A673 (cell line): ENCODE results near the gene FNDC1. TPM values are rescaled to one million over a fixed set of nuclear protein-coding genes. Genes with fewer than 3 reads are reported as not detected.

Experiments
- BruUV-seq: library from RNA; stranded (reverse); fragments of 400-500 nt; replicated peaks from 2 replicates; lab custom pipeline; 2021; lab: Mats Ljungman, UMichigan
- CTCF ChIA-PET: fragments of 300-600 bp; sonication (Branson Sonifier 250); formaldehyde crosslinking; loops from one replicate; lab custom pipeline; 2022; ENCODE audit warnings: antibody characterized with exemption; lab: Charles Lee
- POLR2A ChIA-PET: fragments of 300-600 bp; sonication (Branson Sonifier 250); formaldehyde crosslinking; loops from one replicate; lab custom pipeline; 2022; ENCODE audit warnings: antibody characterized with exemption; ENCODE audit not compliant: low non-redundant PET; lab: Charles Lee
- DNase-seq: peaks from one replicate; pipeline ENCODE4 v3.0.0-alpha.2; 2015; ENCODE audit warnings: low spot score
- H3K27ac ChIP-seq: fragments of 200-600 bp; sonication (generic); 2 replicates; pipeline ENCODE4 v1.5.1; 2016; ENCODE audit warnings: mixed run types, low read depth, mild to moderate bottlenecking, mixed read lengths, antibody characterized with exemption, low read length; ENCODE audit not compliant: poor library complexity, severe bottlenecking
- H3K27me3 ChIP-seq: fragments of 200-600 bp; sonication (generic); replicated peaks from 2 replicates; pipeline ENCODE4 v1.6.1; 2017; ENCODE audit warnings: mixed run types, low read depth, mild to moderate bottlenecking, mixed read lengths, antibody characterized with exemption, low read length; ENCODE audit not compliant: insufficient read depth, poor library complexity
- H3K36me3 ChIP-seq: fragments of 200-600 bp; sonication (generic); 2 replicates; pipeline ENCODE4 v1.6.1; 2016; ENCODE audit warnings: mixed run types, mild to moderate bottlenecking, mixed read lengths, antibody characterized with exemption, low read length; ENCODE audit not compliant: insufficient read depth, poor library complexity, severe bottlenecking
- H3K4me1 ChIP-seq: fragments of 200-600 bp; sonication (generic); 2 replicates; pipeline ENCODE4 v1.6.1; 2017; ENCODE audit warnings: mixed run types, mild to moderate bottlenecking, mixed read lengths, antibody characterized with exemption, low read length; ENCODE audit not compliant: insufficient read depth, poor library complexity, severe bottlenecking
- H3K4me3 ChIP-seq: fragments of 200-600 bp; sonication (generic); 2 replicates; pipeline ENCODE4 v1.5.1; 2016; ENCODE audit warnings: low read depth, mixed run types, mild to moderate bottlenecking, mixed read lengths, low read length; ENCODE audit not compliant: poor library complexity, severe bottlenecking
- H3K9me3 ChIP-seq: fragments of 200-600 bp; sonication (generic); 2 replicates; pipeline ENCODE4 v1.6.1; 2016; ENCODE audit warnings: mixed run types, low read depth, mild to moderate bottlenecking, mixed read lengths, antibody characterized with exemption, low read length; ENCODE audit not compliant: poor library complexity, severe bottlenecking
- CTCF ChIP-seq: fragments of 300-800, 200-600 bp; sonication (generic); conservative IDR thresholded peaks from 2 replicates; pipeline ENCODE4 v1.5.1; 2017; ENCODE audit warnings: low read depth, mild to moderate bottlenecking, antibody characterized with exemption, low read length, moderate library complexity, mixed read lengths
- EZH2 ChIP-seq: fragments of 200-600 bp; sonication (generic); IDR thresholded peaks from 2 replicates; pipeline ENCODE4 v1.6.1; 2017; ENCODE audit warnings: borderline replicate concordance, low read depth, mild to moderate bottlenecking, mixed read lengths, antibody characterized with exemption, low read length; ENCODE audit not compliant: poor library complexity, severe bottlenecking
- intact Hi-C: fragments of 100-400 bp; cut with micrococcal nuclease; formaldehyde crosslinking; loops from one replicate; pipeline ENCODE4 v1.10.0; 2022; ENCODE audit not compliant: unreplicated experiment
- total RNA-seq: library from RNA; stranded (reverse); gene quantifications from 2 replicates; pipeline ENCODE4 v1.2.3, GENCODE V29; 2021

FNDC1 gene
- total RNA-seq, 1 experiment from 2014 or later: not detected

- no peak for TF ChIP-seq CTCF
- no peak for TF ChIP-seq EZH2
- POLR2A ChIA-PET: no interaction called here
- Histone ChIP-seq H3K4me3 (no peak overlapping the region), H3K4me1 (no peaks in the 10 kb centered on the region), H3K27me3 (peaks cover 30% of the 10 kb centered on the region), H3K9me3 (no peaks in the 10 kb centered on the region), H3K36me3 (no peaks in the 10 kb centered on the region), H3K27ac (no peak overlapping the region)
- CTCF ChIA-PET: no interaction called here
- BruUV-seq: no TSS peak
- DNase-seq: no peak
- intact Hi-C loops: no loop called here
Measured at GRCh38 chr6:159193923-159194322, 24.7 kb downstream of the FNDC1 start.

- peaks cover 30% of the 10 kb centered on the region for H3K27me3 ChIP-seq
- BruUV-seq: no TSS peak
- no peaks in the 10 kb centered on the region for H3K9me3 ChIP-seq
- TF ChIP-seq CTCF (no peak), EZH2 (no peak)
- ChIA-PET CTCF (no interaction called here), POLR2A (no interaction called here)
- H3K36me3 ChIP-seq: no peaks in the 10 kb centered on the region
- no peaks in the 10 kb centered on the region for H3K4me1 ChIP-seq
- no peak overlapping the region for H3K4me3 ChIP-seq
- intact Hi-C loops: no loop called here
- H3K27ac ChIP-seq: no peak overlapping the region
- DNase-seq: no peak
Measured at GRCh38 chr6:159194421-159194820, 25.2 kb downstream of the FNDC1 start.

- peaks cover 34% of the 10 kb centered on the region for H3K27me3 ChIP-seq
- H3K27ac ChIP-seq: no peak overlapping the region
- TF ChIP-seq CTCF (no peak), EZH2 (no peak)
- no peaks in the 10 kb centered on the region for H3K4me1 ChIP-seq
- POLR2A ChIA-PET: no interaction called here
- H3K4me3 ChIP-seq: no peak overlapping the region
- no TSS peak for BruUV-seq
- no peaks in the 10 kb centered on the region for H3K36me3 ChIP-seq
- DNase-seq: no peak
- CTCF ChIA-PET: no interaction called here
- intact Hi-C loops: no loop called here
- no peaks in the 10 kb centered on the region for H3K9me3 ChIP-seq
Measured at GRCh38 chr6:159196430-159196975, 27.3 kb downstream of the FNDC1 start.
